Lower leg skin (tissue), 3 donors: Measurements from ENCODE around the gene RBM33.
"Not testable (repeated sequence)": the region's sequence is repeated elsewhere in the genome, so short reads cannot be mapped to it uniquely, and the experiment has no call there.

Experiments
- POLR2A ChIP-seq, 2 donors: fragments of 450-650 bp; IDR thresholded peaks; one replicate each; pipeline ENCODE4 v1.6.1; 2016 to 2017; ENCODE audit warnings: antibody characterized with exemption in 2 of 2, mild to moderate bottlenecking in 1 of 2, moderate library complexity in 1 of 2
- TF ChIP-seq, protein P1 (sequence below), 3 donors: fragments of 450-650 bp; IDR thresholded peaks; one replicate each; pipeline ENCODE4 v1.5.1; 2016; ENCODE audit warnings: antibody characterized with exemption in 3 of 3, mild to moderate bottlenecking in 3 of 3, moderate library complexity in 2 of 3

GRCh38 chr7:155615085-155615484 is 29.4 kb upstream of the RBM33 start:
- not testable (repeated sequence) for TF ChIP-seq POLR2A (IDR thresholded peaks at IDR 0.05)
- TF ChIP-seq, protein P1, sequence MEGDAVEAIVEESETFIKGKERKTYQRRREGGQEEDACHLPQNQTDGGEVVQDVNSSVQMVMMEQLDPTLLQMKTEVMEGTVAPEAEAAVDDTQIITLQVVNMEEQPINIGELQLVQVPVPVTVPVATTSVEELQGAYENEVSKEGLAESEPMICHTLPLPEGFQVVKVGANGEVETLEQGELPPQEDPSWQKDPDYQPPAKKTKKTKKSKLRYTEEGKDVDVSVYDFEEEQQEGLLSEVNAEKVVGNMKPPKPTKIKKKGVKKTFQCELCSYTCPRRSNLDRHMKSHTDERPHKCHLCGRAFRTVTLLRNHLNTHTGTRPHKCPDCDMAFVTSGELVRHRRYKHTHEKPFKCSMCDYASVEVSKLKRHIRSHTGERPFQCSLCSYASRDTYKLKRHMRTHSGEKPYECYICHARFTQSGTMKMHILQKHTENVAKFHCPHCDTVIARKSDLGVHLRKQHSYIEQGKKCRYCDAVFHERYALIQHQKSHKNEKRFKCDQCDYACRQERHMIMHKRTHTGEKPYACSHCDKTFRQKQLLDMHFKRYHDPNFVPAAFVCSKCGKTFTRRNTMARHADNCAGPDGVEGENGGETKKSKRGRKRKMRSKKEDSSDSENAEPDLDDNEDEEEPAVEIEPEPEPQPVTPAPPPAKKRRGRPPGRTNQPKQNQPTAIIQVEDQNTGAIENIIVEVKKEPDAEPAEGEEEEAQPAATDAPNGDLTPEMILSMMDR (IDR thresholded peaks at IDR 0.05) = not testable (repeated sequence)
